Chondrocyte (in vitro differentiated cells): Measurements from ENCODE around the gene KIF5C. TPM values are rescaled to one million over a fixed set of nuclear protein-coding genes. Genes with fewer than 3 reads are reported as not detected.

Experiments used
- DNase-seq: peaks from one replicate; pipeline ENCODE4 v3.0.0; 2021; ENCODE audit warnings: mixed read lengths, low spot score
- H3K27ac Mint-ChIP-seq: one replicate; pipeline ENCODE4 v1.8.0; 2021; ENCODE audit warnings: mild to moderate bottlenecking, moderate library complexity, mixed read lengths; ENCODE audit not compliant: unreplicated experiment
- H3K27me3 Mint-ChIP-seq: 2 replicates; pipeline ENCODE4 v1.8.0; 2021; ENCODE audit warnings: low read depth, mixed read lengths
- H3K36me3 Mint-ChIP-seq: 2 replicates; pipeline ENCODE4 v1.8.0; 2021; ENCODE audit warnings: low read depth, mixed read lengths
- H3K4me1 Mint-ChIP-seq: 2 replicates; pipeline ENCODE4 v1.8.0; 2021; ENCODE audit warnings: low read depth, mild to moderate bottlenecking, mixed read lengths
- H3K4me3 Mint-ChIP-seq: one replicate; pipeline ENCODE4 v1.8.0; 2021; ENCODE audit warnings: mild to moderate bottlenecking, moderate library complexity, mixed read lengths; ENCODE audit not compliant: unreplicated experiment
- H3K9me3 Mint-ChIP-seq: 2 replicates; pipeline ENCODE4 v1.8.0; 2021; ENCODE audit warnings: low read depth, mixed read lengths
- total RNA-seq: library from RNA; stranded (reverse); gene quantifications from 3 replicates; pipeline ENCODE4 v1.2.1, GENCODE V29; 2021
- TF ChIP-seq, protein P1 (sequence below): fragments of 200-600 bp; sonication (generic); IDR thresholded peaks from 2 replicates; pipeline ENCODE4 v1.5.0; 2021; ENCODE audit warnings: antibody characterized with exemption, mild to moderate bottlenecking, moderate library complexity

Gene KIF5C
- total RNA-seq, 1 donor from 2014 or later = 3.1 TPM

DNA sequence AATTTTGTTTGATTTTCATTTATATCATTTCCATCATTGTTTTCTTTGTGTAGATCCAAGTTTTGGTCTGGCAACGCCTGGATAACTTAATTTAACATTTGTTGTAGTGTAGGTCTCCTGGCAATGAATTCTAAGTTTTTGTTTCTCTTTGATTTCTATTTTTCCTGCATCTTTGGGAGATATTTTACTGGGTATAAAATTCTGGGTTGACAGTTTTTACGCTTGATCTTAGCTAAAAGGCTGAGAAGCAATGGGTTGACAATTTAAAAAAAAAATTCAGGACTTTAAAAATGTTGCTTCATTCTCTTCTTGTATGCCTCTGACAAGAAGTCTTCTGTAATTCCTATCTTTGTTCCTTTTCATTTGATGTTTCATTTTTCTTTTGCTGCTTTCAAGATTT lies 172.1 kb downstream of the KIF5C start:
- Mint-ChIP-seq H3K27ac (no peak overlapping the region), H3K4me1 (no peaks in the 10 kb centered on the region), H3K27me3 (no peaks in the 10 kb centered on the region), H3K36me3 (peaks cover 9% of the 10 kb centered on the region), H3K4me3 (no peak overlapping the region), H3K9me3 (peaks cover 27% of the 10 kb centered on the region)
- TF ChIP-seq, protein P1, sequence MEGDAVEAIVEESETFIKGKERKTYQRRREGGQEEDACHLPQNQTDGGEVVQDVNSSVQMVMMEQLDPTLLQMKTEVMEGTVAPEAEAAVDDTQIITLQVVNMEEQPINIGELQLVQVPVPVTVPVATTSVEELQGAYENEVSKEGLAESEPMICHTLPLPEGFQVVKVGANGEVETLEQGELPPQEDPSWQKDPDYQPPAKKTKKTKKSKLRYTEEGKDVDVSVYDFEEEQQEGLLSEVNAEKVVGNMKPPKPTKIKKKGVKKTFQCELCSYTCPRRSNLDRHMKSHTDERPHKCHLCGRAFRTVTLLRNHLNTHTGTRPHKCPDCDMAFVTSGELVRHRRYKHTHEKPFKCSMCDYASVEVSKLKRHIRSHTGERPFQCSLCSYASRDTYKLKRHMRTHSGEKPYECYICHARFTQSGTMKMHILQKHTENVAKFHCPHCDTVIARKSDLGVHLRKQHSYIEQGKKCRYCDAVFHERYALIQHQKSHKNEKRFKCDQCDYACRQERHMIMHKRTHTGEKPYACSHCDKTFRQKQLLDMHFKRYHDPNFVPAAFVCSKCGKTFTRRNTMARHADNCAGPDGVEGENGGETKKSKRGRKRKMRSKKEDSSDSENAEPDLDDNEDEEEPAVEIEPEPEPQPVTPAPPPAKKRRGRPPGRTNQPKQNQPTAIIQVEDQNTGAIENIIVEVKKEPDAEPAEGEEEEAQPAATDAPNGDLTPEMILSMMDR = no peak
- no peak for DNase-seq

DNA sequence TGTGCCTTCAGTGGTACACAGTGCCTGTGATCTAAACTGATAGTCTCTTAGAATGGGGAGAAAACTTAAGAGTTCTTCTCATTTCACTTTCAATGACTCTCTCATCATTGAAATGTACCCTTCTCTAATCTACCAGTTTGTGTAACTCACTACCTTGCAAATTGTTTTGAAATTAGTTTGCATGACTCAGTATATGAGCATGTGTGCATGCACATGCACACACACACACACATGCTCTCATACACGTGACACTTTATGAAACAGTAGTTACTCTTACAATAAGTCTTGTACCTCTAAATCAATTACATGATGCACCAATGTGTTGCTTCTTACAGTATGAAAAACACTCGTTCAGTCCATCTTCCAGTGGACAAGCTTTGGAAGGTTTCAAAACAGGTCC lies 174.1 kb downstream of the KIF5C start:
- TF ChIP-seq, protein P1 = no peak
- H3K27ac Mint-ChIP-seq = no peak overlapping the region
- H3K9me3 Mint-ChIP-seq = peaks cover 27% of the 10 kb centered on the region
- H3K27me3 Mint-ChIP-seq = no peaks in the 10 kb centered on the region
- no peak for DNase-seq
- H3K4me1 Mint-ChIP-seq = no peaks in the 10 kb centered on the region
- no peak overlapping the region for H3K4me3 Mint-ChIP-seq
- H3K36me3 Mint-ChIP-seq = peaks cover 9% of the 10 kb centered on the region

DNA sequence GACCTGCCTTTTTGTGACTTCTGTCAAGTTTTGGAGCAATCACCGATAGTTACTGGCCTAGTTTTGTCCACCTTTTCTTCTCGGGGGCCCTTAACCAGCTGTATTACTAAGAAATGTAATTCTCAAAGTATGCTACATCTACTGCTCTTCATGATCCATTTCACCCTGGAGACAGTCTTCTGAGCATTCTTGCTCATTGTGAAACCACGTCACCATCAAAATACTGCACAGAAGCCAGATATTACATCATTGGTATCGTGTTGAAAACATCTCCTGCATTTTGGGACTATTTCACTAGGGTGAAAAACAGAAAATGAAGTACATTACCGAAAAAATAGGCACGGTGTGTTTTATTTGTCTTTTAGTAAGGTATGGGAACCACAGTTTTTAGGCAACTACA lies 175.2 kb downstream of the KIF5C start:
- Mint-ChIP-seq H3K9me3 (peaks cover 21% of the 10 kb centered on the region), H3K27me3 (no peaks in the 10 kb centered on the region), H3K36me3 (peaks cover 5% of the 10 kb centered on the region), H3K27ac (no peak overlapping the region), H3K4me3 (no peak overlapping the region), H3K4me1 (no peaks in the 10 kb centered on the region)
- TF ChIP-seq, protein P1 = no peak
- no peak for DNase-seq

DNA sequence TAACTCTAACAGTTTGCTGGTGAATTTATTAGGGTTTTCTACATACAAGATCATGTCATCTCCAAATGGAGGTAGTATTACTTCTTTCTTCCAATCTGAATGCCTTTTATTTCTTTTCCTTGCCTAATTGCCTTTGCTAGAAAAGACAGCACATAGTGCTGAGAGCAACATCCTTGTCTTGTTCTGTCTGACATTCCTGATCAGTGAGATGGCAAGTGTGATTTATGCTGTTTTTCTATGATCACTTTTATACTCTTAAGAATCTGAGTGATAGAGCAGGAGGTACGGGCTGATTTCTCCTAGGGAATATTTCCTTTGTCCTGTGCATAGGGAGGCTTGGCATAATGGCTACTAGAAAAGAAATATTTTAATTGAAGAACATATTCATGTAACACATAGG lies 180.7 kb downstream of the KIF5C start:
- H3K4me3 Mint-ChIP-seq = no peak overlapping the region

DNA sequence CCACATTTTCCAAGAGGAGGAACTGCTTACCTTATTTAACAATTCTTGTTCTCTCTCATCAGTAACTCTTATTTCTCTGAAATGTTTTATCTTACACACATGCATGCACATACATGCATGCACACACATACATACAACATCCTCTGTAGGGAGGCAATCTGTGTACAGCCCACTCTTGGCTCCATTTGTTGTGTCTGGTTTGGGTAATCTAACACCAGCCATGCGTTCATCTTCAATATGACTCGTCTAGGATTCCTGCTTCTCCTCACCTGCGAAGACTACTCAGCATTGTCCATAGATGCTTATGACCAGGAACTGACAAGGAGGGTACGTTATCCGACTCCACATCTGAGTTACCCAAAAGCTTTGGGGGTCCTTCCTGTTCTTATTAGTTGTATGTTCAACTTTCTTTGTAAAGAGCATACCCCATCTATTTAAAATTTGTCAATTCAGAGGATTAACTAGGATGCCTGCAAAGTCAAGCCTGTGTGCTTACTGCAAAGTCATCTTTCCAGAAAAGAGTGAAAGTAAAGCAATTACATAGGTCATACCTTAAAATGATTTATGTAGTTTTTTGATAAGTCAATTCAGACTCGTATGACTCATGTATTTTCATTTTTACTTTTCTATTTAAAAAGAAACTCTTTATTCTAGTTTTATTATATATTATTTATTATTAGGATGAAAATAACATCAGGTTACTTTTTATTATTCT lies 181.7 kb downstream of the KIF5C start:
- Mint-ChIP-seq H3K27ac (no peak overlapping the region), H3K27me3 (no peaks in the 10 kb centered on the region), H3K4me1 (peaks cover 6% of the 10 kb centered on the region), H3K4me3 (no peak overlapping the region), H3K9me3 (no peaks in the 10 kb centered on the region), H3K36me3 (no peaks in the 10 kb centered on the region)
- TF ChIP-seq, protein P1 = no peak
- no peak for DNase-seq

More for the DNA sequence above, 180.7 kb downstream of the KIF5C start:
- Mint-ChIP-seq H3K27ac (no peak overlapping the region), H3K36me3 (no peaks in the 10 kb centered on the region), H3K9me3 (no peaks in the 10 kb centered on the region), H3K27me3 (no peaks in the 10 kb centered on the region), H3K4me1 (peaks cover 2% of the 10 kb centered on the region)
- TF ChIP-seq, protein P1 = no peak
- DNase-seq = no peak
